CD4-positive, alpha-beta memory T cell (primary cell): Measurements from ENCODE around the gene PSPN. TPM values are rescaled to one million over a fixed set of nuclear protein-coding genes. Genes with fewer than 3 reads are reported as not detected.

Experiments used
- CTCF ChIA-PET: fragments of 350-600 bp; sonication (Branson Sonifier 250); formaldehyde crosslinking; loops from one replicate; lab custom pipeline; 2021; ENCODE audit warnings: inconsistent platforms; ENCODE audit not compliant: partially characterized antibody; lab: Charles Lee
- POLR2A ChIA-PET: fragments of 350-600 bp; sonication (Branson Sonifier 250); formaldehyde crosslinking; loops from one replicate; lab custom pipeline; 2021; ENCODE audit not compliant: partially characterized antibody; lab: Charles Lee
- DNase-seq, 5 donors: peaks; one replicate each; pipeline versions ENCODE4 v3.0.0 to v3.0.0-alpha.2; 2020 to 2022; ENCODE audit warnings: mixed read lengths in 1 of 5
- H3K27ac ChIP-seq: one replicate; pipeline ENCODE4 v1.7.0; 2013; ENCODE audit warnings: low read depth, low read length
- H3K27me3 ChIP-seq: 2 replicates; pipeline ENCODE4 v1.7.0; 2013; ENCODE audit warnings: mild to moderate bottlenecking, low read length, moderate library complexity; ENCODE audit not compliant: insufficient read depth
- H3K36me3 ChIP-seq: 2 replicates; pipeline ENCODE4 v1.7.0; 2013; ENCODE audit warnings: mild to moderate bottlenecking, low read length, moderate library complexity; ENCODE audit not compliant: insufficient read depth
- H3K4me1 ChIP-seq: 2 replicates; pipeline ENCODE4 v1.7.0; 2013; ENCODE audit warnings: mild to moderate bottlenecking, low read length, moderate library complexity; ENCODE audit not compliant: insufficient read depth
- H3K4me3 ChIP-seq, 2 donors: one replicate each; pipeline ENCODE4 v1.7.0; 2013; ENCODE audit warnings: low read length in 2 of 2, mild to moderate bottlenecking in 1 of 2
- H3K9me3 ChIP-seq, 2 donors: one replicate each; pipeline ENCODE4 v1.7.0; 2013; ENCODE audit warnings: low read length in 2 of 2, control low read depth in 1 of 2; ENCODE audit not compliant: control insufficient read depth in 1 of 2
- H3K27ac Mint-ChIP-seq, 7 donors: one replicate each; pipeline ENCODE4 v1.8.0; 2020 to 2021; ENCODE audit warnings: mixed read lengths in 7 of 7, mild to moderate bottlenecking in 6 of 7, inconsistent platforms in 3 of 7, moderate library complexity in 3 of 7
- H3K27me3 Mint-ChIP-seq, 2 donors: one replicate each; pipeline ENCODE4 v1.8.0; 2020 to 2021; ENCODE audit warnings: mixed read lengths in 2 of 2
- H3K36me3 Mint-ChIP-seq, 2 donors: one replicate each; pipeline ENCODE4 v1.8.0; 2020 to 2021; ENCODE audit warnings: mixed read lengths in 2 of 2, inconsistent platforms in 1 of 2, mild to moderate bottlenecking in 1 of 2
- H3K4me1 Mint-ChIP-seq, 4 donors: one replicate each; pipeline ENCODE4 v1.8.0; 2020 to 2021; ENCODE audit warnings: mixed read lengths in 4 of 4, mild to moderate bottlenecking in 1 of 4
- H3K4me3 Mint-ChIP-seq, 8 donors: one replicate each; pipeline ENCODE4 v1.8.0; 2020 to 2021; ENCODE audit warnings: mixed read lengths in 8 of 8, mild to moderate bottlenecking in 7 of 8, moderate library complexity in 6 of 8, inconsistent platforms in 3 of 8
- H3K9me3 Mint-ChIP-seq, 8 donors: one replicate each; pipeline ENCODE4 v1.8.0; 2020 to 2021; ENCODE audit warnings: mixed read lengths in 8 of 8, mild to moderate bottlenecking in 5 of 8, inconsistent platforms in 3 of 8, moderate library complexity in 1 of 8
- intact Hi-C: fragments of 100-400 bp; cut with micrococcal nuclease; formaldehyde crosslinking; loops from one replicate; pipeline ENCODE4 v1.15.1; 2023
- polyA plus RNA-seq, 2 donors: library from polyadenylated mRNA; unstranded; fragments of 300-500 nt; fragmentation: Illumina TruSeq; gene quantifications; one replicate each; pipeline ENCODE4 v1.2.3, GENCODE V29; 2021
- total RNA-seq, 2 experiments: library from RNA; stranded (reverse); gene quantifications; one replicate each; pipeline ENCODE4 v1.2.3, GENCODE V29; 2021

The PSPN gene
- total and polyA plus RNA-seq, 4 experiments from 2014 or later: 0.38 to 5.2 (median 2.6) TPM

DNA sequence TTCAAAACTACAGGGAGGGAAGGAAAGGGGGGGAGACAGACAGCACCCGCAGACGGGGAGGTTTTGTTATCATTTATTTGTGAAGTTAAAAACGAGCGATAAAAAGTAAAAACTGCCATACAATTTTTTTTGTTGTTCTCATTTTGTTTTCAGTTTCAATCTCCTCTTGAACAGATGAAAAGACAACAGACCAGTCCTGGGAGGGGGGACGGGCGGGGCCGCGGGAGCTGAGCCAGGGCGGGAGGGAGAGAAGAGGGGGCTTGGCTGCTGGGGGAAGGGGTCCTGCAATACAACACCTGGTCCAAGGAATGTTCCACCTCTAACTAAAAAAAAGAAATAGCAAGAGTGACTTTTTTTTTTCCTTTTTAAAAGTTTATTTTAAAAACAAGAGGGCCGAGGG, 37.6 kb upstream of the PSPN start:
- intact Hi-C loops: no loop called here
- Mint-ChIP-seq H3K27me3 (no peaks in the 10 kb centered on the region), H3K27ac (no peak overlapping the region), H3K4me1 (no peaks in the 10 kb centered on the region), H3K9me3 (peaks cover 0 to 1% (median 0%) of the 10 kb centered on the region in 8 donors), H3K4me3 (no peak overlapping the region), H3K36me3 (peaks cover 21 to 34% of the 10 kb centered on the region in 2 donors)
- no peaks in the 10 kb centered on the region for H3K9me3 ChIP-seq
- no peak for DNase-seq
- H3K4me3 ChIP-seq: no peak overlapping the region
- no peaks in the 10 kb centered on the region for H3K4me1 ChIP-seq
- ChIA-PET POLR2A (no interaction called here), CTCF (no interaction called here)
- H3K27me3 ChIP-seq: no peaks in the 10 kb centered on the region
- H3K27ac ChIP-seq: no peak overlapping the region
- H3K36me3 ChIP-seq: peaks cover 41% of the 10 kb centered on the region

DNA sequence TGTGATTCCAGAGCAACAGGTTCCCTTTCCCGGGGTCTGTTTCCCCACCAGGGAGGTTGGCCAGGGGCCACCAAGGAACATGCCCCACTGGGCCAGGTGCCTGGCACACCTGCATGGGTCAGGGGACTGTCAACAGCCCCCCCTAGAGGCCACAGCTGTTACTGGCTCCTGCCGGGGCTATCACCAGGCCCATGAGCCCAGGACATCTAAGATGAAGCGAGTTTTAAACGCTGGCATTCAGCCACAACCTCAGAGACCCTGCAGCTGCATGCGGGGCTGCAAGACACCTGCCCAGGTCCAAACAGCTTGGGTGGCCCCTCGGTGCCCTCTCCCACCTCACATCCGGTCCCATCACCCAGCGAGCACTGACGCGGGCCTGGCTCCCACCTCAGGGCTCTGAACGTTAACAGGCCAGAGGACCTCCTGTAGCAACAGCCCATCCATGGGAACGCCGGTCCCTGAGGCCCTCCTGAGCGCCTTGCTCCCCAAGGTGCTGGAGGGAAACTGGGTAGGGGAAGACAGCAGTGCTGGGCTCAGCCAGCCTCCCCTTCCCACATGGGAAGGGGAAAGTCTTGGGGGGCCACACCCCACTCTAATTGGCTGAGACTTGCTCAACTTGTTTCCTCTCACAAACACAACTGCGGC, 36.8 kb upstream of the PSPN start:
- H3K36me3 Mint-ChIP-seq: peaks cover 17 to 31% of the 10 kb centered on the region in 2 donors
- Histone ChIP-seq H3K36me3 (peaks cover 33% of the 10 kb centered on the region), H3K4me1 (no peaks in the 10 kb centered on the region), H3K27ac (no peak overlapping the region), H3K4me3 (no peak overlapping the region), H3K9me3 (no peaks in the 10 kb centered on the region), H3K27me3 (no peaks in the 10 kb centered on the region)
- no peaks in the 10 kb centered on the region for H3K27me3 Mint-ChIP-seq
- intact Hi-C loops: no loop called here
- POLR2A ChIA-PET: interaction anchor here (0.6 kb wide), 1 partner anchor 11 kb away, joined by 3 read pairs; no protein-coding TSS in a partner anchor
- no peak overlapping the region for H3K27ac Mint-ChIP-seq
- CTCF ChIA-PET: interaction anchor here (1.1 kb wide), 1 partner anchor 9 kb away, joined by 3 read pairs; no protein-coding TSS in a partner anchor
- H3K4me1 Mint-ChIP-seq: no peaks in the 10 kb centered on the region
- no peak overlapping the region for H3K4me3 Mint-ChIP-seq
- peaks cover 0 to 1% (median 0%) of the 10 kb centered on the region in 8 donors for H3K9me3 Mint-ChIP-seq
- peak; percentile 36 to 53 (median 49) for DNase-seq

DNA sequence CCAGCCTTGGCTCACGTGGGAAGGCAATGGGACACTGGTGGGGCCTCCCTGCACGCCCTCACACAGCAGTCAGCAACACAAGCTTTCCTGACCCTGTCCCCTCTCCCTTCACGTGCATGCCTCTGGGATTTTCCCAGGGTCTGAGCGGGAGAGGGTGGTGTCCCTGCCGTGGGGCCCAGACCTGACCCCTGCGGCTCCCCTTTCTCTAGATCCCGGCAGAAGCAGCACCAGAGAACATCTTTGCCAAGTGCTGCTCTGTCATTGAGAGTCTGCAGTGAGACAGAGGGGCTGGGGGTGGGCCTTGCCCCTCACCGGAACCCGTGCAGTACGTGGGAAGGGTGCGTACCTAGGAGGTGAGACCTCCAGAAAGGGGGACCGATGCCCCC, 36.3 kb upstream of the PSPN start:
- H3K4me1 ChIP-seq: no peaks in the 10 kb centered on the region
- no peak for DNase-seq
- Mint-ChIP-seq H3K27me3 (no peaks in the 10 kb centered on the region), H3K36me3 (peaks cover 17 to 29% of the 10 kb centered on the region in 2 donors), H3K4me3 (no peak overlapping the region), H3K27ac (peak overlapping the region in 1 of 7 donors; percentile 24), H3K4me1 (no peaks in the 10 kb centered on the region), H3K9me3 (no peaks in the 10 kb centered on the region)
- H3K36me3 ChIP-seq: peaks cover 28% of the 10 kb centered on the region
- ChIA-PET POLR2A (interaction anchor here (0.6 kb wide), 1 partner anchor 11 kb away, joined by 3 read pairs; no protein-coding TSS in a partner anchor), CTCF (interaction anchor here (1.1 kb wide), 1 partner anchor 9 kb away, joined by 3 read pairs; no protein-coding TSS in a partner anchor)
- no peak overlapping the region for H3K27ac ChIP-seq
- intact Hi-C loops: no loop called here
- no peaks in the 10 kb centered on the region for H3K27me3 ChIP-seq
- H3K4me3 ChIP-seq: no peak overlapping the region
- no peaks in the 10 kb centered on the region for H3K9me3 ChIP-seq

DNA sequence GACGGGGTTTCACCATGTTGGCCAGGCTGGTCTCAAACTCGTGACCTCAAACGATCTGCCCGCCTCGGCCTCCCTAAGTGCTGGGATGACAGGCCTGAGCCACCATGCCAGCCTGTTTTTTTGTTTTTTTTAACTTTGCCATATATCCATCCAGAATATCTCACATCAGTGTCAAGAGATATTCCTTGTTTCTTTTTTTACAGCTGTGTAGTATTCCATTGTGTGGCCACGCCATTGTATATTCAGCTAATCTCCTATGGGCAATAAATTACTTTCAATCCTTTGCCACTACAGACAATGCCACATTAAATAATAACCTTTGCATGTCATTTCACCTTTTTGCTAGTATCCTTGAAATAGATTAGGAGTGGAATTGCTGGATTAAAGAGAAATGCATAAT, 33.6 kb upstream of the PSPN start:
- no peak for DNase-seq
- Mint-ChIP-seq H3K4me3 (no peak overlapping the region), H3K4me1 (no peaks in the 10 kb centered on the region), H3K36me3 (peaks cover 12 to 13% of the 10 kb centered on the region in 2 donors), H3K9me3 (no peaks in the 10 kb centered on the region), H3K27me3 (no peaks in the 10 kb centered on the region), H3K27ac (peak overlapping the region in 1 of 7 donors; percentile 8)
- H3K27me3 ChIP-seq: no peaks in the 10 kb centered on the region
- no peak overlapping the region for H3K27ac ChIP-seq
- CTCF ChIA-PET: interaction anchor here (1.0 kb wide), 1 partner anchor 11 kb away, joined by 4 read pairs; no protein-coding TSS in a partner anchor
- peaks cover 4% of the 10 kb centered on the region for H3K36me3 ChIP-seq
- POLR2A ChIA-PET: no interaction called here
- H3K9me3 ChIP-seq: no peaks in the 10 kb centered on the region
- no peak overlapping the region for H3K4me3 ChIP-seq
- intact Hi-C loops: no loop called here
- H3K4me1 ChIP-seq: no peaks in the 10 kb centered on the region

DNA sequence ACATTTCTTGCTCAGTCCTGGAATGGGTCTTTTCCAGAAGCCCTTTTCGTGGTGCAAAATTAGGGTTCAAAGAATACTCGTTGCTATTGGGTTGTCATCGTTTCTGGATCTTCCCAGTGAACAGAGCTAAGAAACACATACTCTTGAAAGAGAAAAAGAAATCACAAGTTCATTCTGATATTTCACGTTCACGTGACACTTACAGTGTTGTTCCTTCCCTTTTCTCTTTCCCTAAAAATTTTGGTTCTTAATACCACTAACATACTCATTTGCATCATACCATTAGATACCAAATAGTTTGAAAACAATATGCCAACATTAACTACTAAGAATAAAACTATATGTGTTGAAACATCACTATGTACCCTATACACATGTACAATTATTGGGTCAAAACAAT, 30.7 kb upstream of the PSPN start:
- Histone ChIP-seq H3K27ac (no peak overlapping the region), H3K9me3 (no peaks in the 10 kb centered on the region), H3K4me1 (no peaks in the 10 kb centered on the region), H3K36me3 (no peaks in the 10 kb centered on the region), H3K27me3 (no peaks in the 10 kb centered on the region), H3K4me3 (no peak overlapping the region)
- peaks cover 0 to 1% of the 10 kb centered on the region in 2 donors for H3K27me3 Mint-ChIP-seq
- CTCF ChIA-PET: interaction anchor here (0.8 kb wide), 1 partner anchor 49 kb away, joined by 3 read pairs; no protein-coding TSS in a partner anchor
- POLR2A ChIA-PET: no interaction called here
- H3K4me1 Mint-ChIP-seq: no peaks in the 10 kb centered on the region
- no peaks in the 10 kb centered on the region for H3K36me3 Mint-ChIP-seq
- intact Hi-C loops: no loop called here
- no peak overlapping the region for H3K27ac Mint-ChIP-seq
- no peaks in the 10 kb centered on the region for H3K9me3 Mint-ChIP-seq
- no peak for DNase-seq
- no peak overlapping the region for H3K4me3 Mint-ChIP-seq

DNA sequence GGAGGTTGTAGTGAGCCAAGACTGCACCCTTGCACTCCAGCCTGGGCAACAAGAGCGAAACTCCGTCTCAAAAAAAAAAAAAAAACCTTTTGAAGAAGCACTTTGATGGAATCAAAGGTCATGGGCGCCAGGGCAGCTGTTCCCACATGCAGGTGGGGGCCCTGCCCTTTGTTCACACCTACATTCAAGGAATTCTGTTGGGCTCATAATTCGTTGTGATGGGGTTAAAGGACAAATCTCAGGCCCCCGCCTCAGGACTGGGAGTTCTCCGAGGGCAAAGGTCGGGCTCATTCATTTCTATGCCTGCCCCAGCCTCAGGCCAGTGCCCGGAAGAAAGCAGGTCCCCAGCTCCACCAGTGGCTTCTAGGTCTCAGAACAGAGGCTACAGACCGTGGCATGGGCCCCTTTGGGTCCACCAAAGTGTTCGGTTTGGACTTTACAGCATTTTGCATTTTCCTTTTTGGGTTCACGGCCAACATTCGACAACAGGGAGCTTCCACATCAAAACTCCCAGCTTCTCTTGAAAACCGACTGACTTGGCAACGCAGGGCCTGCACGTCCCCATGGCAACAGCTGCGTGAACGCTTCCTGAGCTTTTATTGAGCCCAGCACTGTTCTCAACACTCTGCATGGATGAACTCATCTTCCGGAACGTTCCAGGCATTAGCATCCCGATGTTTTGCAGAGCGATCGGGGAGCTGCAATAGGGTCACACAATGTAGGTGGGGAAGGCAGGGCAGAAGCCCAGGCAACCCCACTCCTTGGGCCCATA, 27.3 kb upstream of the PSPN start:
- H3K27me3 Mint-ChIP-seq: peaks cover 0 to 2% of the 10 kb centered on the region in 2 donors
- intact Hi-C loops: no loop called here
- no peaks in the 10 kb centered on the region for H3K36me3 Mint-ChIP-seq
- H3K27ac ChIP-seq: no peak overlapping the region
- H3K4me1 ChIP-seq: no peaks in the 10 kb centered on the region
- H3K27ac Mint-ChIP-seq: no peak overlapping the region
- CTCF ChIA-PET: no interaction called here
- no peaks in the 10 kb centered on the region for H3K36me3 ChIP-seq
- H3K9me3 Mint-ChIP-seq: no peaks in the 10 kb centered on the region
- no peak for DNase-seq
- no peaks in the 10 kb centered on the region for H3K27me3 ChIP-seq
- H3K4me3 ChIP-seq: no peak overlapping the region
- POLR2A ChIA-PET: no interaction called here
- no peaks in the 10 kb centered on the region for H3K9me3 ChIP-seq
- H3K4me3 Mint-ChIP-seq: no peak overlapping the region
- no peaks in the 10 kb centered on the region for H3K4me1 Mint-ChIP-seq

DNA sequence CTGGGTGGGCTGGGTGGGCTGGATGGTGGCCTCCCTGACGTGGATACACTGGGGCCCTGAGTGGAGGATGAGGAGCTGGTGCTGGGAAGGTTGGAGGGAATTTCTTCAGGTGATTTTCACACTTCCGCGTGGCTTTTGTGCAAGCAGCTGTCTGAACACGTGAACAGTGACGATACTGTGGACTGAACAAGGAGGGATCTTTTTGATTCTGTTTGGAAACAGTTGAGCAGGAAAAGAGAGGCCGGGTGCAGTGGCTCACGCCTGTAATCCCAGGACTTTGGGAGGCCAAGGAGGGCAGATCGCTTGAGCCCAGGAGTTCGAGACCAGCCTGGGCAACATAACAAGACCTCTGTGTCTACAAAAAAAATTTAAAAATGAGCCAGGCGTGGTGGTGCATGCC, 26.3 kb upstream of the PSPN start:
- H3K36me3 ChIP-seq: no peaks in the 10 kb centered on the region
- no peaks in the 10 kb centered on the region for H3K9me3 ChIP-seq
- ChIA-PET CTCF (no interaction called here), POLR2A (no interaction called here)
- H3K4me3 Mint-ChIP-seq: no peak overlapping the region
- no peak for DNase-seq
- H3K27me3 Mint-ChIP-seq: peaks cover 0 to 2% of the 10 kb centered on the region in 2 donors
- no peaks in the 10 kb centered on the region for H3K9me3 Mint-ChIP-seq
- H3K4me1 Mint-ChIP-seq: no peaks in the 10 kb centered on the region
- intact Hi-C loops: no loop called here
- H3K36me3 Mint-ChIP-seq: no peaks in the 10 kb centered on the region
- no peaks in the 10 kb centered on the region for H3K27me3 ChIP-seq
- H3K4me3 ChIP-seq: no peak overlapping the region
- no peak overlapping the region for H3K27ac ChIP-seq
- H3K27ac Mint-ChIP-seq: peak overlapping the region in 1 of 7 donors; percentile 45
- no peaks in the 10 kb centered on the region for H3K4me1 ChIP-seq
